SK-MEL-5 (cell line): Measurements from ENCODE around the gene STEAP1B. TPM values are rescaled to one million over a fixed set of nuclear protein-coding genes. Genes with fewer than 3 reads are reported as not detected.
A peak's percentile ranks its signal among the peaks of the same experiment; 100 is the strongest.

Source experiments
- DNase-seq: peaks from one replicate; pipeline ENCODE4 v3.0.0-alpha.2; 2016; ENCODE audit warnings: low read depth, low spot score
- in situ Hi-C: cut with HindIII; loops from 2 replicates; pipeline ENCODE4 v1.10.0; 2016; ENCODE audit warnings: low sequenced_read_pairs, high pct_unique_total_duplicates, low pct_unique_long_range_greater_than_20kb
- total RNA-seq: library from RNA; depleted of rRNA; stranded (reverse); fragments of >200 nt; shearing (Covaris generic); gene quantifications from 2 replicates; pipeline ENCODE4 v1.2.3, GENCODE V29; 2014

Gene STEAP1B
- total RNA-seq, 1 experiment from 2014 or later: 61.7 TPM

DNA sequence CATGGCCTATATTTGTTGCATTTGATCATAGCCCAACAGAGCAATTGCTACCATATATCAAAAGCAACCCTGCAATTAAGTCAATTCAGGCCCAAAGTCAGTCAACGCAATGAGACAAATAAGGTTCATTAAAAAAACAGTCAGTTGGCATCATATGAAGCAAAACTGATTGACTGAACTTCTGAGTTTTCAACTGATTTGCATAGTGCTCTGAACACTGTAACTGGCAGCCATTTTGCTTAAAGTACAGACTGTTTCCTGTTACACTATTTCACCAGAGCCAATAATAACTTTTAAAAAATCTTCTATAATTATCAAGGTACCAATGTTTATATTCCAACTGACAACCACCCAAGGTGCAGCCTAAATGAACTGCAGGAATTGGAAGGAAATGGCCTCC lies 74.6 kb downstream of the STEAP1B start:
- in situ Hi-C loops: no loop called here
- no peak for DNase-seq

- in situ Hi-C loops: no loop called here
- DNase-seq: no peak
Observed at GRCh38 chr7:22422831-22423615, 77.0 kb downstream of the STEAP1B start.

- in situ Hi-C loops: no loop called here
- DNase-seq: no peak
Observed at GRCh38 chr7:22420973-22421635, 78.9 kb downstream of the STEAP1B start.

DNA sequence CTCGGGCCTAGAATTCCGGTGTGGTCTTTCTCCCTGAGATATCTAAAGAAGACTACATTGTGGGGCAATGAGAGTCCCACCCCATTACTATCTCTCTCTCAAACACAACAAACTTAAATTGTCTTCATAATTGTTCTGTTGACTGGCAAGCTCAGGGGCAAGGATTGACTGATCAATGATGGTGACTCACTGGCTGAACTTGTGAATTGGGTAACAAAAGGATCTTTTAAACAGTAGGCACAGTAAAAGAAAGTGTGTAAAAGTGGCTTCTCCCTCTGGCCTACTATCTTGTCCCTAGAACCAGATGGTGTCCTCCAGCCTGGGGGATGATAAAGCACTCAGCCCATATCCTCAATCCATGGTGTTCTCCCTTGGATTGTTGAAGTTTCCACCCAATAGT lies 80.0 kb downstream of the STEAP1B start:
- no peak for DNase-seq
- in situ Hi-C loops: no loop called here

DNA sequence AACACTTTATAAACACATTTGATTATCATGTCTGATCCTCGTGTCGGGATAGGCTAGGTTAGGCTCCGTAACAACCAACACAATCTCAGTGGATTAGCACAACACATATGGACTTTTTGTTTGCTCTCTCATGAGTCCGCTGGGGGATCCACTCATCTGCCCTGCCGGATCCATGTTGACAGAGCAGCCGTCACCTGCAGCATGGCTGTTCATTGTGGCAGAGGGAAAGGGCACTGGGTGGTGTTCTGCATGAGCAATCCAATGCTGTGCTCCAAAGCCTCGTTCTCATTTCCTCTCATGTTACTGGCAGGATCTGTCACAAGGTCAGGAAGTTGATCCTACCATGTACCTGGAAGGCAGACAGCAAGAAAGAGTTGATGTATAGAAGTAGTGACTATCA lies 80.5 kb downstream of the STEAP1B start:
- in situ Hi-C loops: no loop called here
- DNase-seq: no peak

- no peak for DNase-seq
- in situ Hi-C loops: no loop called here
Observed at GRCh38 chr7:22418251-22419046, 81.5 kb downstream of the STEAP1B start.

GRCh38 chr7:22417841-22418240 lies 82.1 kb downstream of the STEAP1B start:
- DNase-seq: no peak
- in situ Hi-C loops: no loop called here

DNA sequence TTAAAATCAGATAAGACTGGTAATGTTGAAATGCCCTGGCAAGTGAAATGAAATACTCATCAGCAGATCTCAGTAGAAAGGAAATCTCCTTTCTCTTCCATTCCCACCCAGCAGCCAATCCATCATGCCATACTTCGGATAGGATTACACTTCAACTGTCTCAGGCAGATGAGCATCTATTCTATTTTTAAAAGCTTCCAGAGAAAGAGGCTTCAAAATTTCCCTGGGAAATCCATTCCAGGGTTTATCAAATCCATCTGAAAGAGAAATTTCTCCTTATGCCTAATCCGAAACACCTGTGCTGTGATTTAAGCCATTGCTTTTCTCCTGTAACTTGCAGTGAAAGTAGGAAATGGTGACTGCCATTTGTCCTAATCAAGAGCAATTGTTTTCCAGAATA lies 82.6 kb downstream of the STEAP1B start:
- no peak for DNase-seq
- in situ Hi-C loops: no loop called here

DNA sequence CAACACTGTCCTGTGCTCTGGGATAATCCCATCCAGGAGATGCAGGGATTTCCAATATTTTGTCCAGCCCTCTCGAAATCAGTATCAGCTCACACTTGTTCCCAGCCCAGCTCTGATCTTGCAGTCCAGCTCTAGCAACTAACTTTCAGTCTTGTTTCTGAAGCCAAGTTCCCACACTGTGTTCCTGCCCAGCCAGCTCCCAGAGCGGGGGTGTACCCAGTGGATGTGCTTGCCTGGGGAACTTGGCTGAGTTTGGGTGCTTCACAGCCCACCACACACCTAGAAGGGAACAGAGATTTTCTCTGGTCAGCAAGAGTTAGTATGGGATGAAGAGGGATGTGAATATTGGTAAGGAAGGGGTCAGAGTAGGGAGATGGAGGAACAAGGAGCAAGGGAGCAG lies 85.6 kb downstream of the STEAP1B start:
- in situ Hi-C loops: no loop called here
- DNase-seq: no peak

GRCh38 chr7:22413211-22413610 lies 86.8 kb downstream of the STEAP1B start:
- in situ Hi-C loops: no loop called here
- DNase-seq: no peak

DNA sequence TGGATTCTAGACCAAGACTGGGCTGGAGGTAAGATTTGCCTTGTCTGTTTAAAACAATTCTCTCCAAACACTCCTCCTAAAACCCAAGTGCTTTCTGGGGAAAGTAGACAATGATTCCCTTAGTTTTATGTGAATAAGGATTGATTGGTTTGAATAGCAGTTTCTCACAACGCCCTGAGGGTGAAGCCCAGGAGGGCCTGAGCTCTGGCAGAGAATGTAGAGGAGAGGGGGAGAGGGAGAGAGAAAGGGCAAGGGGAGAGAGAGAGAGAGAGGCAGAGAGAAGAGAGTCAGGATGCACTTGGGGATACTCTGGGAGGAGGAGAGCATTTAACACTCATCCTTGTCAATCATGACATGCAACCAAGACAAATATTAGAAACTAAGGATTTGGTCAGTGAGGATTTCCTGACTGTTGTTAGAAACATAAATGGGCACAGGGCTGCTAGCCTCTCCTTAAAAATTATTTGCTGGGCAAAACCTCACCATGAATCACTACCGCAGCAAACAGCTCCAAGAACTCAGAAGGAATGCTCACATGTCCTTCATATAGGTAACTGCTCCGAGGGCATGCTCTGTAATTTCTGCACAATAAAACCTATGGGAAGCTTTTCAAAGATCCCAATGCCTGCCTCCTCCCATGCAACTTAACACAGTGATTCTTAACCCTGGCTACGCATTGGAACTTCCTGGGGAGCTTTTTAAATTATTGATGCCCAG lies 87.9 kb downstream of the STEAP1B start:
- in situ Hi-C loops: no loop called here
- DNase-seq: peak; percentile 20

- no peak for DNase-seq
- in situ Hi-C loops: no loop called here
Observed at GRCh38 chr7:22406715-22407114, 93.3 kb downstream of the STEAP1B start.

GRCh38 chr7:22404421-22405023 lies 95.5 kb downstream of the STEAP1B start:
- in situ Hi-C loops: no loop called here
- no peak for DNase-seq

DNA sequence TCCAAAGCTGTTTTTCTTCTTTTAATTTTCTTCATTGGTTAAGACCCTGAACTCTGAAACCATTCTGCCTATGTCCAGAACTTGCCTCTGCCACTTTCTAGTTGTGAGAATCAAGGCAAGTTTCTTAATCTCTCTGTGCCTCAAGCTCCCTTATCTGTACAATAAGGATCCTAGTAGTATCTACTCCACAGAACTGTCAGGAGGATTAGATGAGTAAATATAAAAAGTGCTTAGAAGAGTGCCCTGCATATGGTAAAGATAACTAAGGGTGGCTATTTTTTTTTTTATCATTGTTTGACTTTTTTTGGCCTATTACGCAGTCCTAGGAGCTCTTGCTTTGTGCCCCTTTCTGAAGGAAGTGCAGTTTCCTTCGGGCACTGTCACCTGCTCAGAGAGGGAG lies 96.6 kb downstream of the STEAP1B start:
- in situ Hi-C loops: no loop called here

DNA sequence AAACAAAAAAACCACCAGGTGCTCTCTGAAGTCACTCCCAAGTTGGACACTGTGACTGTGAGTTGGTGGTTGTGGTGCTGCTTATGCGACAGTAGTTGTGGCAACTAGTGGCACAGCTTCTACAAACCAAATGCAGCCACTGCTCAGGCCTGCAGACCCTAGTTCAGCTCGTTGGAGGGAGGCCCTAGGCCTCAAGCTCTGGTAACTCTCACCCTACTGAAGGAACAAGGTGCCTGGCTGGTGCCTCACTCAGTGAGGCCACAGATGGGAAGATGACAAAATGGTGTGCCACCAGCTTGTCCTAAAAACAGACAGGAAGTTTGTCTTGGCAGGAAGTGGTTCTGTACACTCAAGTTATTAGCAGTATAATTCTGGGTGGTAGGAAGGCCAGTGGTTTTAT lies 97.7 kb downstream of the STEAP1B start:
- no peak for DNase-seq
- in situ Hi-C loops: no loop called here

More for the DNA sequence above, 96.6 kb downstream of the STEAP1B start:
- no peak for DNase-seq

DNA sequence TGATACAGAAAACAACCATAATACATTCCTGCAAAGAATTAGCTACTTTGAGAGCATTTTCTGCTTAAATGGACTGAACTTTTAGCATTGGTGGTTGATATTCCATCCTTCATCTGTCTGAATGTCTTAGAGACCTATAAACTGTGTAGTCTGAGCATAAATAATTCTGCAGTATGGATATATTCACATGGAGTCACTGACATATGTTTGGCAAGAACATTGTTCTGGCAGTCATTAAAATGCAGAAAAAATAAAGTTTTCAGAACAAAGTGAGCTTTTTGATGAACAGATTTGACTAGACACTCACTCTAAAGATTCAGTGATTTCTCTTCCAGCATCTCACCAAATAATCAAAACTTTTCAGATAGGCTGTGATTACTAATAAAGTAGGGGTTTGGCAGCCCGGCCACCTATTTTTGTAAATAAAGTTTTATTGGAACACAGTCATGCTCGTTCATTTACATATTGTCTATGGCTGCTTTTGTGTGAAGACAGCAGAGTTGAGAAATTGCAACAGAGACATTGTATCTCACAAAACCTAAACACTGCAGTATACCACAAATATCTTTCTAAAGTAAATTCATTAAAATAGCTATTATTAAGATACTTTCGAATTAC lies 98.9 kb downstream of the STEAP1B start:
- in situ Hi-C loops: no loop called here
- no peak for DNase-seq

GRCh38 chr7:22400150-22400814 lies 99.7 kb downstream of the STEAP1B start:
- no peak for DNase-seq
- in situ Hi-C loops: no loop called here
